ENCODE measurements around the gene THADA.

The THADA gene

DNA sequence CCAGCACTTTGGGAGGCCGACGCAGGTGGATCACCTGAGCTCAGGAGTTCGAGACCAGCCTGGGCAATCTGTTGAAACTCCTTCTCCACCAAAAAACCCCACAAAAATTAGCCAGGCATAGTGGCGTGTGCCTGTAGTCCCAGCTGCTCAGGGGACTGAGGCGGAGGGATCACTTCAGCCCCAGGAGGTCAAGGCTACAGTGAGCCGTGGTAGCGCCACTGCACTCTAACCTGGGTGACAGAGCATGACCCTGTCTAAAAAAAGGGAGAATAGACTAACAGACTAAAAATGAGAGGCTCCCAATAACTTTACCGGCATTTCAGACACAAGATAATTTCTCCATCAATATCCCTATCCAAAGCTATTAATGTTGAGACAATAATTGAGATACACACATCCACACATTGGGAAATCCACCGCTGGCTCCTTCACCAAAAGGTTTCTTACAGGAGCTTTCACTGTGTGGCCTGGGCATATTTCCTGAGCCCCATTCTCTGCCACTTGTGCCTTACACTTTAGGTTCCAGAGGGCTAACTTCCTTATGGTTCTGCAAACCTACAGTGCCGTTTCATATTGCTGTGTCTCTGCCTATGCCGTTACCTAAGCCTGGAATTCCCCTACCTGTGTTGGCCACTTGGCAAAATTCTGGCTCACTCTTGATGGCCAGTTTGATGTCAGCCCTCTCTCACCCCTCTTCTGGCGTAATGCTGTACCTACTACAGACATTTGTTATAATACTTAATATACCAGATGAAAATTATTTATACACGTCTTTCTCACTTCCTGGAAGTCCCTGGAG lies 253.7 kb downstream of the THADA start:
- DNase-seq: no peak

- DNase-seq: no peak
Observed at GRCh38 chr2:43340945-43341356, 254.9 kb downstream of the THADA start.

GRCh38 chr2:43340066-43340465 lies 255.8 kb downstream of the THADA start:
- DNase-seq: no peak

GRCh38 chr2:43333656-43334144 lies 262.1 kb downstream of the THADA start:
- DNase-seq: no peak

- DNase-seq: no peak
Observed at GRCh38 chr2:43333101-43333655, 262.7 kb downstream of the THADA start.

DNA sequence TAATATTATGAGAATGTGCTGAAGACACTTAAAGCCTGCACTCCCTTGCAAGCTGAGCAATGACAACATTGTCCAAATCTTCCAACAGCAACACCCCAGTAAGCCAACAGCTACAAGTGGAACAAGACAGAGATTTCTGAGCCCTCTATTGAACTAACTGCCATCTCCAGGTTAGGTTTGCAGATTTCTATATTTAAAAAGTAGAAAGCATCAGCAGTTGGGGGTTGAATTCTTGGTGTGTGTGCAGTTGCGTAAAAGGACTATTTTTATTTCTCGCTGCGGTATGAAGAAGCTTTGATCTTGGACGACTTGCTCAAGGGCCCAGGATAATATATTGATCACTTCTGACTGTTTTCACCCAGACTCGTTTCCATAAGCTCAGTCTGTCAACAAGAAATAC lies 263.2 kb downstream of the THADA start:
- DNase-seq: no peak

- no peak for DNase-seq
Observed at GRCh38 chr2:43331422-43331821, 264.4 kb downstream of the THADA start.

DNA sequence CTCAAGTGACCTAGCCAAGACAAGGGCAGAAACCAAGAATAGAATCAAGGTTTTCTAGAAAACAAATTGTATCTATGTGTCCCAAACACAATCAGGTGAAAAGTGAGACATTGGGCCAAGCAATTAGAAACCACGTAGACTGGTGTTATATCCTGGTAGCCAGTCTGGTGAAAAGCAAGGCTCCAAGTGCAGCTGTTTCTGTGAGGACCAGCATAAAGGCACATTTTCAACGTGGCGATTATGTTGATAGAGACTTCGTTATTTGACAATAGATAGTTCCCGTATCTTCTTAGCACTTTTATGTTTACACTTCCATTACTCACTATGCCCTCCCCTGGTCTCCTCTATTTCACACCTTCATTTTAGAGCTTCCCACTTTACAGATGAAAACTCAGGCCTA lies 266.2 kb downstream of the THADA start:
- DNase-seq: no peak

GRCh38 chr2:43328832-43329231 lies 267.0 kb downstream of the THADA start:
- no peak for DNase-seq

DNA sequence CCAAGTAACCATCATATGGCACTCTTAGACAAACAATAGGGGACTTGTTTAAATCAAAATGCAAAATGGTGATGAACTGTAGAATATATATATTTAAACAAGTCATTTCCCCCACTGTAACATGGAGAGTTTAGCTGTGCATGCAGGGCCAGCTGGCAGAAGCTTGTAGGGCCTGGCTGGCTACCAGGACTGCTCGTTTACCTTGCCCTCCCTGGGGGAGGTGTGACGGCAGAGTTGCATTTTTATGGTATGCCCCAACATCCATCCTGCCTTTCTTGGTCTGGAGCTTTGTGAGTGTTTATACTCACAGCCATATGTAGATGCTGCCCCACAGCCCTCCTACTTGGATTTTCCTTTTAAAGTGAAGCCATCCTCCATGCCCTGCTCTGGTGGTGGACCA lies 267.7 kb downstream of the THADA start:
- DNase-seq: no peak

DNA sequence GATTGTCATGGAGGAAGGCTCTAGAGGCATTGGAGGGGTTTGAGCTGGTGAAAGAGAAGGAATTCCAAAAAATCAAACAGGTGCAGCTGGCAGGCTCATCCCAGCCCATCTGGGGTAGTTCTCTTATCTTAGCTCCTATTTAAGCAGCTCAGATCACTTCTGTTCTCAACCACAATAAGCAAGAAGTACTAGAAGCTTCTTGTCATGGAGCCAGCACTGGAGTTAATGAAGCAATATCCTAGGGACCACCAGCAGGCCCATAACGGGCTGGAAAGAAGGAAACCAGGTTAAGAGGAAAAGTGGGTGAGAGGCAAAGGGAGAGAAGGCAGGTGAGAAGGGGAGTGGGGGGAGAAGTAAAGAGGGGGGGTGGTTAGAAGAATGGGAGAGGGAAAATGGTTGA lies 268.7 kb downstream of the THADA start:
- no peak for DNase-seq

GRCh38 chr2:43326101-43326825 lies 269.6 kb downstream of the THADA start:
- no peak for DNase-seq

DNA sequence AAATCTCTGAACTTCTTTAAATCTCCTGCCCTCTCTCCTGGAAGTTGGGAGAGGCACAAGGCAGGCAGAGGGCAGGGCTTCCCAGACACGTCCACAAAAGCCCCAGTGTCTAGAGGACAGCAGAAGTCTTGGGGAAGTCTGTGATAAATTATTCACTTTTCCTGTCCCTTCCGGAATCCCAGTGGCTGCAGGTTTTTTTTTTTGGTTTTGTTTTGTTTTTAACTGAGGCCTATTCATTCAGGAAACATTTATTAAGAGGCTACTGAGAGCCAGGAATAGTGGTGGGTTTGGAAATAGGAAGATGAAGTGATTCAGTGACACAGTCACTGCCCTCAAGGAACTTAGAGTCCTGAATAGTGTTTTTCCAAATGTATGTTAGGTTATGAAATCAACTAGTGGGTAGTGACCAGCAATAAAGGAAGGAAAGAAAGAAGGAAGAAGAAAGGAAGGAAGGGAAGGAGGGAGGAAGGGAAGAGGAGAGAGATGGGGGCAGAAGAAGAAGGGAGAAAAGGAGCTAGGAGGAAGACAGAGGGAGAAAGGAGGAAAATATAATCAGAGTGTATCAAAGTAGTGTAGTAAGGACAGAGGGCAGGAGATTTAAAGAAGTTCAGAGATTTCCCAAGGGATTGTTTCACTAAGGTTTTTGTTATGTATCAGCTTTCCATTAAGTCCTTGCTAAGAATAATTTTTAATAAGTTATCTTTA lies 270.6 kb downstream of the THADA start:
- no peak for DNase-seq

DNA sequence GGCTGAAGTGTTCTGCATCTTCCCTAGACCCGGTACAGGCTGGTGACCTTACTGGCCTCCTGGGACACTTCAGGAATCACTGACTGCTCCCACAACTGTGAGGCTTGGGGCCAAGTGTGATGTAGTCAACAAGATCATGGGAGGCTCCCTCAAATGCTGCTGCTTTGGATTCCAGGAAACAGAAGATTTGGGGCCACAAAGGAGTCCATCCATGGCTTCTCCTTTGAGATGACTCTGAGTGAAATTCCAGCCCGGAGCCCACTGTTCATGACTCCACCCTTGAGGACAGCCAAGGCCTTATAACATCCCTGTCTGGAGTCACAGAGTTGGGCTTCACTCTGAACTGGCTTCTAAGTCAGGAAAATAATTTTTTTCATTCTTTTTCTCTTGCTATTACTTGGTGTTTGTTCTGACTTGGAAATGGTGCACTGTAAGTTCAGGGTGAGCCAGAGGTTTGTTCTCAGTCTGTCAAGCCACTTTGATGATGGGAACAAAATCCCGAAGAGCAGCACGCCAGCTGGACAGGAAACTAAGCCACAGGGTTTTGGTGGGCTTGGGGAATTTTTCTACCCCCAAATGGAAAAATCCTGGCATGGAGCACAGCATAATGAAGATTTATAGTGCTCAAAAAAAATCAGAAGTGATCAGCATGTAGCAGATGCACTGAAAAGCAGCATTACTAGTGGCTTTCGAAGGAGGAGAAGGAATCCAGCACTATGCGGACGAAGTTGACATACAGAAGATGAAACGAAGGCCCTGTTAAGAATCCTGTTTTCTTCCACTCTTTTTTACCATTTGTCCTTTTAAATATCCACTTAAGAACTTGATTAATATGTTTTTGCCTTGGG lies 271.4 kb downstream of the THADA start:
- DNase-seq: no peak

- no peak for DNase-seq
Observed at GRCh38 chr2:43323857-43324256, 272.0 kb downstream of the THADA start.

GRCh38 chr2:43321446-43321845 lies 274.4 kb downstream of the THADA start:
- DNase-seq: no peak

GRCh38 chr2:43319541-43319940 lies 276.3 kb downstream of the THADA start:
- DNase-seq: no peak

DNA sequence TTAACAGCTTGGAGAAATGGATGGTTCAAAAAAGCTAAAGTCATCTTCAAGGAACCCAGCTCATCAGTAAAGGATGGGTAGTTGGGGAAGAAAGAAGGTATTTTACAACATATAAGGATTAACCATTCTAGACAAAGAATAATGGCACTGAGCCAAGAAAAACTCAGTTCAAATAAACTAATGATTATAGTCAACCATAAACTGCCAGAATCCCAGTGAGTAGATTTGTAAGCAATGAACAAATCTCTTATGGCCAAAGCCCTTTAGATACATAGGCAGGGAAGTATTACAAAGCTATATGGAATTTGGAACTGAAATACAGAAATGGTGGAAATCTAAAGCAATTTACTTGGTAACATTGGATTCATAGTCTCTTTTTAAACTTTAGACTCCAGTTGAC lies 277.0 kb downstream of the THADA start:
- no peak for DNase-seq

DNA sequence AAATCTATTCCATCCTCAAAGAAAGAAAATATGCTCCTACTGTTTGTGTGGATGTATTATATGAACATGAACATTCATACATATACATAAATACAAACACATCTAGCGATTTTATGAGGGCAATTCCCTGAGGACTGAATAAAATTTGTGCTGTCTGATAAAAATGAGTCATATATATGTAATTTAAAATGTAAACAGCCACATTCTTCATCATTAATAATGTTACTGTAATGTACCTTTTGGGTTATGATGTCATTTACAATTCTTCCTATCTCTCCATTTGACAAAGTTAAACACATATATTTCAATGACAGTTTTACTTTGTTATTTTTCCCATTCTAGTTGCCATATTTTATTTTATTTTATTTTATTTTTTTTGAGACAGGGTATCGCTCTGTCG lies 278.2 kb downstream of the THADA start:
- DNase-seq: no peak

GRCh38 chr2:43317194-43317593 lies 278.6 kb downstream of the THADA start:
- DNase-seq: no peak

GRCh38 chr2:43315482-43315881 lies 280.4 kb downstream of the THADA start:
- DNase-seq: no peak

GRCh38 chr2:43314299-43314927 lies 281.4 kb downstream of the THADA start:
- DNase-seq: no peak

Data from NCI-H510A treated with DMSO at 0.1 percent for 48 hours (cell line).